Astrocyte (in vitro differentiated cells and primary cell): ENCODE results near the gene TPX2. TPM values are rescaled to one million over a fixed set of nuclear protein-coding genes. Genes with fewer than 3 reads are reported as not detected.
A peak's percentile ranks its signal among the peaks of the same experiment; 100 is the strongest.

Source experiments
- DNase-seq: peaks from one replicate; pipeline ENCODE4 v3.0.0-alpha.2; 2010; ENCODE audit warnings: low read depth
- FAIRE-seq: peaks from 2 replicates; lab custom pipeline; 2011; peaks lifted over from hg19 to GRCh38; lab: Jason Lieb, UNC
- H2AFZ ChIP-seq: 2 replicates; pipeline ENCODE4 v1.6.0; 2012; ENCODE audit warnings: low read depth, low read length, inconsistent platforms
- H3K27ac ChIP-seq: 2 replicates; pipeline ENCODE4 v1.5.1; 2011; ENCODE audit warnings: low read depth, low read length, inconsistent platforms
- H3K27me3 ChIP-seq: 2 replicates; pipeline ENCODE4 v1.6.0; 2011; ENCODE audit warnings: low read length, inconsistent platforms; ENCODE audit not compliant: insufficient read depth
- H3K36me3 ChIP-seq: 2 replicates; pipeline ENCODE4 v1.5.1; 2011; ENCODE audit warnings: low read length, inconsistent platforms; ENCODE audit not compliant: insufficient read depth
- H3K4me1 ChIP-seq: 2 replicates; pipeline ENCODE4 v1.5.1; 2011; ENCODE audit warnings: low read length, inconsistent platforms; ENCODE audit not compliant: insufficient read depth
- H3K4me2 ChIP-seq: 2 replicates; pipeline ENCODE4 v1.6.0; 2012; ENCODE audit warnings: low read length, inconsistent platforms
- H3K4me3 ChIP-seq: 2 replicates; pipeline ENCODE4 v1.5.1; 2011; ENCODE audit warnings: low read depth, mild to moderate bottlenecking, low read length, inconsistent platforms; ENCODE audit not compliant: insufficient read depth
- H3K79me2 ChIP-seq: 2 replicates; pipeline ENCODE4 v1.6.0; 2012; ENCODE audit warnings: mild to moderate bottlenecking, low read length, inconsistent platforms; ENCODE audit not compliant: insufficient read depth
- H3K9ac ChIP-seq: 2 replicates; pipeline ENCODE4 v1.6.0; 2012; ENCODE audit warnings: mild to moderate bottlenecking, low read length, inconsistent platforms
- H3K9me3 ChIP-seq: 2 replicates; pipeline ENCODE4 v1.5.1; 2012; ENCODE audit warnings: low read depth, mild to moderate bottlenecking, low read length, inconsistent platforms; ENCODE audit not compliant: insufficient read depth
- H4K20me1 ChIP-seq: 2 replicates; pipeline ENCODE4 v1.6.0; 2012; ENCODE audit warnings: low read length, inconsistent platforms; ENCODE audit not compliant: insufficient read depth
- H3K27ac Mint-ChIP-seq: one replicate; pipeline ENCODE4 v1.8.0; 2021; ENCODE audit warnings: mild to moderate bottlenecking, mixed read lengths; ENCODE audit not compliant: unreplicated experiment
- H3K27me3 Mint-ChIP-seq: one replicate; pipeline ENCODE4 v1.8.0; 2021; ENCODE audit warnings: low read depth, mixed read lengths; ENCODE audit not compliant: unreplicated experiment
- H3K36me3 Mint-ChIP-seq: one replicate; pipeline ENCODE4 v1.8.0; 2021; ENCODE audit warnings: low read depth, mixed read lengths; ENCODE audit not compliant: unreplicated experiment
- H3K4me1 Mint-ChIP-seq: one replicate; pipeline ENCODE4 v1.8.0; 2021; ENCODE audit warnings: low read depth, mixed read lengths; ENCODE audit not compliant: unreplicated experiment
- H3K4me3 Mint-ChIP-seq: one replicate; pipeline ENCODE4 v1.8.0; 2021; ENCODE audit warnings: mild to moderate bottlenecking, moderate library complexity, mixed read lengths; ENCODE audit not compliant: unreplicated experiment
- H3K9me3 Mint-ChIP-seq: one replicate; pipeline ENCODE4 v1.8.0; 2021; ENCODE audit warnings: mild to moderate bottlenecking, mixed read lengths; ENCODE audit not compliant: unreplicated experiment
- EZH2 ChIP-seq: IDR thresholded peaks from 2 replicates; pipeline ENCODE4 v1.6.1; 2012; ENCODE audit warnings: mild to moderate bottlenecking, low read length, inconsistent platforms; ENCODE audit not compliant: insufficient read depth
- total RNA-seq: library from RNA; stranded (reverse); gene quantifications from 2 replicates; pipeline ENCODE4 v1.2.1, GENCODE V29; 2021
- TF ChIP-seq, protein P1 (sequence below): IDR thresholded peaks from 2 replicates; pipeline ENCODE4 v1.5.1; 2011; ENCODE audit warnings: low read depth, mild to moderate bottlenecking, inconsistent platforms, low read length, moderate library complexity; ENCODE audit not compliant: insufficient read depth

TPX2 gene
- total RNA-seq, 1 donor from 2014 or later: 41.6 TPM

DNA sequence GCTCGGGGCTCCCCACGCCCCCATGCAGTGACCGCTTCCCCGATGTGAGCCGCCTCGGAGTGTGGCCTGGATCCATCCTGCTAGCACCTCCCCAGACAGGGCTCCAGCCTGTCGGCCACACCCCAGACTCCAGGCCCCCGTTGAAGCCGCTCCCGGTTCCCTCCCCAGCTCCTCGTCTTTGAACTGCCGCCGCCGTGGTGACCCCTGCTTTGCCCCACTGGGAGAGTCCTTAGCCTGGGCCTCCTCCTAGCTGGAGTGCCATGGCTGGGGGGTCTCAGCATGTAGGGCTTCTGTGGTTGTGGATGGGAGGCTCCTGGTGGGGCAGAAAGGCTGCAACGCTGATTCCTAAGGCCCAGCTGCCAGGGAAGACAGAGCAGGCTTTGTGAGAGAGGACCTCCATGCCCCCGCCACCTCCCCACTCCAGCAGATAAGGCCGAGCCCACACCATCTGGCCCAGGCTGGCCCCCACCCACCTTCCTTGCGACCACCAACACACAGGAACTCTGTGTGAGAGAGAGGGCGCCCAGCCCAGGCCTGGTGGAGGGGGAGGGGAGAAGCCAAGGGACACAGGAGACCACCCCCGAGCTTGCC, 94.9 kb downstream of the TPX2 start:
- Mint-ChIP-seq H3K27ac (no peak overlapping the region), H3K4me3 (no peak overlapping the region), H3K27me3 (peaks cover 29% of the 10 kb centered on the region), H3K4me1 (peaks cover 24% of the 10 kb centered on the region), H3K36me3 (peaks cover 14% of the 10 kb centered on the region), H3K9me3 (no peaks in the 10 kb centered on the region)
- no peaks in the 10 kb centered on the region for H3K9me3 ChIP-seq
- no peak overlapping the region for H3K27ac ChIP-seq
- H3K4me3 ChIP-seq: no peak overlapping the region
- no peaks in the 10 kb centered on the region for H4K20me1 ChIP-seq
- TF ChIP-seq EZH2: no peak
- TF ChIP-seq, protein P1, sequence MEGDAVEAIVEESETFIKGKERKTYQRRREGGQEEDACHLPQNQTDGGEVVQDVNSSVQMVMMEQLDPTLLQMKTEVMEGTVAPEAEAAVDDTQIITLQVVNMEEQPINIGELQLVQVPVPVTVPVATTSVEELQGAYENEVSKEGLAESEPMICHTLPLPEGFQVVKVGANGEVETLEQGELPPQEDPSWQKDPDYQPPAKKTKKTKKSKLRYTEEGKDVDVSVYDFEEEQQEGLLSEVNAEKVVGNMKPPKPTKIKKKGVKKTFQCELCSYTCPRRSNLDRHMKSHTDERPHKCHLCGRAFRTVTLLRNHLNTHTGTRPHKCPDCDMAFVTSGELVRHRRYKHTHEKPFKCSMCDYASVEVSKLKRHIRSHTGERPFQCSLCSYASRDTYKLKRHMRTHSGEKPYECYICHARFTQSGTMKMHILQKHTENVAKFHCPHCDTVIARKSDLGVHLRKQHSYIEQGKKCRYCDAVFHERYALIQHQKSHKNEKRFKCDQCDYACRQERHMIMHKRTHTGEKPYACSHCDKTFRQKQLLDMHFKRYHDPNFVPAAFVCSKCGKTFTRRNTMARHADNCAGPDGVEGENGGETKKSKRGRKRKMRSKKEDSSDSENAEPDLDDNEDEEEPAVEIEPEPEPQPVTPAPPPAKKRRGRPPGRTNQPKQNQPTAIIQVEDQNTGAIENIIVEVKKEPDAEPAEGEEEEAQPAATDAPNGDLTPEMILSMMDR: no peak
- no peaks in the 10 kb centered on the region for H3K27me3 ChIP-seq
- no peak overlapping the region for H3K4me2 ChIP-seq
- no peaks in the 10 kb centered on the region for H3K36me3 ChIP-seq
- no peak for FAIRE-seq
- DNase-seq: no peak
- peaks cover 38% of the 10 kb centered on the region for H3K4me1 ChIP-seq
- H3K9ac ChIP-seq: no peak overlapping the region
- H3K79me2 ChIP-seq: no peaks in the 10 kb centered on the region
- no peak overlapping the region for H2AFZ ChIP-seq

DNA sequence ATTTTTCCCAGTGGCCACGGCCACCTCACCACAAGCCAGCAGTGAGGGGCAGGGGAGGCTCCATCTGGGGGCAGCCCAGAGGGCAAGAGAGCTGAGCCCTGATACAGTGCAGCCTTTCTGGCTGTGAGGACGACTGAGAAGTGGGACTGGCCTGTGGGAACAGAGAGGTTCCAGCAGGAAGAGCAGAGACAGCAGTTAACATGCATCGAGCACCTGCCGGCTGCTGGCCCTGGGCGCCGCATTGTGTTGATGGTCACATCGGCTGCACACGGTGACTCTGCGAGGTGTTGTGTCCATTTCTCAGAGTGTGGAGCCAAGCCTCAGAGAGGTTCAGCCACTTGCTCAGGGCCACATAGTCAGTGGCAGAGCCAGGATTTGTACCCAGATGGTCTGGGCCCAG, 96.5 kb downstream of the TPX2 start:
- no peak overlapping the region for H3K4me3 Mint-ChIP-seq
- no peaks in the 10 kb centered on the region for H3K27me3 ChIP-seq
- H3K9me3 ChIP-seq: no peaks in the 10 kb centered on the region
- H3K27ac ChIP-seq: no peak overlapping the region
- H3K36me3 Mint-ChIP-seq: peaks cover 9% of the 10 kb centered on the region
- peak overlapping the region; percentile 69 for H3K4me2 ChIP-seq
- H3K9me3 Mint-ChIP-seq: no peaks in the 10 kb centered on the region
- no peaks in the 10 kb centered on the region for H4K20me1 ChIP-seq
- FAIRE-seq (no peak), DNase-seq (no peak)
- no peaks in the 10 kb centered on the region for H3K36me3 ChIP-seq
- H2AFZ ChIP-seq: no peak overlapping the region
- H3K27ac Mint-ChIP-seq: peak overlapping the region; percentile 44
- no peak for TF ChIP-seq EZH2
- TF ChIP-seq, protein P1: no peak
- H3K27me3 Mint-ChIP-seq: peaks cover 14% of the 10 kb centered on the region
- H3K4me3 ChIP-seq: no peak overlapping the region
- H3K9ac ChIP-seq: no peak overlapping the region
- H3K4me1 Mint-ChIP-seq: peaks cover 24% of the 10 kb centered on the region
- peaks cover 44% of the 10 kb centered on the region for H3K4me1 ChIP-seq
- no peaks in the 10 kb centered on the region for H3K79me2 ChIP-seq
